Stimulated activated CD4-positive, alpha-beta T cell treated with anti-CD3 and anti-CD28 coated beads, Interleukin-12 subunit alpha, Interleukin-12 subunit beta, amount 100 ng/mL, for 24 hours (primary cell): ENCODE results near the gene PCDHA1.
"Not testable (repeated sequence)": the region's sequence is repeated elsewhere in the genome, so short reads cannot be mapped to it uniquely, and the experiment has no call there.

ENCODE experiments used
- DNase-seq, 2 experiments: peaks; one replicate each; pipeline ENCODE4 v3.0.0-alpha.2; 2020; ENCODE audit warnings: low read depth in 2 of 2

The PCDHA1 gene

GRCh38 chr5:140808241-140808888 is 22.4 kb downstream of the PCDHA1 start:
- DNase-seq, result not testable (repeated sequence)

GRCh38 chr5:140808889-140809291 is 22.9 kb downstream of the PCDHA1 start:
- DNase-seq, result no peak

- peak in 1 of 2 experiments; percentile 37 for DNase-seq
Measured at GRCh38 chr5:140821375-140822280, 35.7 kb downstream of the PCDHA1 start, which contains the start of gene PCDHA5. TSS of gene PCDHA5 (plus strand) at chr5:140821613.

GRCh38 chr5:140822281-140822629 is 36.3 kb downstream of the PCDHA1 start:
- DNase-seq, result no peak

GRCh38 chr5:140822969-140823368 is 37.0 kb downstream of the PCDHA1 start:
- DNase-seq, result not testable (repeated sequence)

- DNase-seq, result no peak
Measured at GRCh38 chr5:140823475-140823874, 37.5 kb downstream of the PCDHA1 start.

GRCh38 chr5:140827704-140828361 is 41.9 kb downstream of the PCDHA1 start, which contains the start of gene PCDHA6:
TSS of gene PCDHA6 (plus strand) at chr5:140827960. CDS start at chr5:140828092, 132 bp downstream.
- DNase-seq, result no peak

- DNase-seq, result no peak
Measured at GRCh38 chr5:140828362-140828737, 42.4 kb downstream of the PCDHA1 start.

GRCh38 chr5:140829511-140830501 is 43.9 kb downstream of the PCDHA1 start:
- not testable (repeated sequence) for DNase-seq

- no peak for DNase-seq
Measured at GRCh38 chr5:140833993-140834392, 48.1 kb downstream of the PCDHA1 start, which contains the start of gene PCDHA7. TSS of gene PCDHA7 (plus strand) at chr5:140834269. CDS start at chr5:140834384, 115 bp downstream.

- DNase-seq, result not testable (repeated sequence)
Measured at GRCh38 chr5:140834439-140835008, 48.6 kb downstream of the PCDHA1 start.

- no peak for DNase-seq
Measured at GRCh38 chr5:140835622-140836510, 49.9 kb downstream of the PCDHA1 start.

- DNase-seq, result no peak
Measured at GRCh38 chr5:140840978-140841962, 55.3 kb downstream of the PCDHA1 start, which contains the start of gene PCDHA8. TSS of gene PCDHA8 (plus strand) at chr5:140841187. CDS start at chr5:140841322, 135 bp downstream.

- DNase-seq, result no peak
Measured at GRCh38 chr5:140842798-140843733, 57.1 kb downstream of the PCDHA1 start.

GRCh38 chr5:140848139-140849102 is 62.5 kb downstream of the PCDHA1 start, which contains the start of gene PCDHA9:
TSS of gene PCDHA9 (plus strand) at chr5:140848382. CDS start at chr5:140848496, 114 bp downstream.
- not testable (repeated sequence) for DNase-seq
